Heart right ventricle (tissue), 16 donors: ENCODE data around the gene ZNF654. TPM values are rescaled to one million over a fixed set of nuclear protein-coding genes. Genes with fewer than 3 reads are reported as not detected.
"Not testable (repeated sequence)": the region's sequence is repeated elsewhere in the genome, so short reads cannot be mapped to it uniquely, and the experiment has no call there.

Experiments
- ATAC-seq, 8 donors: fragments of 200-7000 bp; cut with Tn5 transposase; one replicate each; pipeline ENCODE4 v1.9.1; 2020; ENCODE audit warnings: mild to moderate bottlenecking in 8 of 8, moderate library complexity in 8 of 8, moderate number of reproducible peaks in 1 of 8
- DNase-seq, 2 donors: peaks; one replicate each; pipeline ENCODE4 v3.0.0-alpha.2; 2020
- H3K27ac ChIP-seq, 10 donors: fragments of 200-600 bp; sonication (generic) in 2 of 10; one replicate each; pipeline versions ENCODE4 v1.5.0 to v1.8.0; 2020 to 2022; ENCODE audit warnings: mild to moderate bottlenecking in 3 of 10
- H3K27me3 ChIP-seq, 7 donors: fragments of 200-600 bp; one replicate each; pipeline ENCODE4 v1.8.0; 2021 to 2022; ENCODE audit warnings: mild to moderate bottlenecking in 2 of 7
- H3K36me3 ChIP-seq, 9 donors: fragments of 200-600 bp; sonication (generic) in 1 of 9; one replicate each; pipeline versions ENCODE4 v1.5.0 to v1.8.0; 2020 to 2022; ENCODE audit warnings: mild to moderate bottlenecking in 2 of 9
- H3K4me1 ChIP-seq, 9 donors: fragments of 200-600 bp; sonication (generic) in 1 of 9; one replicate each; pipeline versions ENCODE4 v1.5.0 to v1.8.0; 2020 to 2022; ENCODE audit warnings: mild to moderate bottlenecking in 4 of 9
- H3K4me3 ChIP-seq, 10 donors: fragments of 200-600 bp; sonication (generic) in 2 of 10; one replicate each; pipeline versions ENCODE4 v1.5.0 to v1.8.0; 2020 to 2022; ENCODE audit warnings: mild to moderate bottlenecking in 7 of 10, moderate library complexity in 2 of 10
- H3K9me3 ChIP-seq, 11 donors: fragments of 200-600 bp in 10 of 11; sonication (generic) in 2 of 11; one replicate each; pipeline versions ENCODE4 v1.5.0 to v1.8.0; 2013 to 2022; ENCODE audit warnings: mild to moderate bottlenecking in 2 of 11, control low read depth in 1 of 11, moderate library complexity in 1 of 11
- WGBS, 2 donors: extraction: QIAGEN DNeasy Blood & Tissue Kit; methylation state at CpG; one replicate each; pipeline ENCODE4 v1.1.7; 2013; ENCODE audit warnings: inconsistent platforms in 1 of 2; 5-methylcytosine and 5-hydroxymethylcytosine counted together
- intact Hi-C, 10 donors: fragments of 100-400 bp; cut with DNase I; formaldehyde crosslinking; loops; one replicate each; pipeline versions ENCODE4 v1.11.1 to v1.14.2; 2022
- long read RNA-seq, 3 donors: library from polyadenylated mRNA; unstranded; transcript quantifications; one replicate each; pipeline ENCODE4 v2.0.0, GENCODE V29; 2020 to 2021
- polyA plus RNA-seq, 2 donors: library from polyadenylated mRNA; stranded (reverse); fragments of 200-250 nt; gene quantifications; one replicate each; pipeline ENCODE4 v1.2.3, GENCODE V29; 2013
- total RNA-seq, 10 donors: library from RNA; stranded (reverse); fragmentation: NEBNext Ultra II Directional in 3 of 10; extraction: Animal tissue kit (Norgen Biotek cat#: 25700) in 3 of 10; gene quantifications; one replicate each; pipeline versions ENCODE4 v1.2.1 to v1.2.4, GENCODE V29; 2021 to 2023
- TF ChIP-seq, protein P1 (sequence below), 9 donors: fragments of 200-600 bp; sonication (generic) in 2 of 9; IDR thresholded peaks; one replicate each; pipeline versions ENCODE4 v1.5.0 to v1.8.0; 2021 to 2022; ENCODE audit warnings: antibody characterized with exemption in 9 of 9, mild to moderate bottlenecking in 5 of 9, moderate library complexity in 1 of 9
- donor health status: Arrhythmogenic right ventricular cardiomyopathy.
- donor health status: ischemic (EF 13 %, LVEDD 7.1; RV severe dilation, severe dysfunction).
- donor health status: healthy with polysubstance abuse.
- donor health status: DM: no; HTN: yes; CAD: no.
- donor health status: DM: no; HTN: no; CAD: no.
- donor health status: ischemic (EF 25% LVEDD 6.9; RV normal size, moderate dysfunction).
- donor health status: ischemic (EF 25% LVEDD 5.7; RV mildly dilated, moderate dysfunction).
- donor health status: healthy.
- donor health status: DM: yes; HTN: yes; CAD: no.
- donor health status: Ischemic cardiomyopathy.
- donor health status: ischemic (EF 35%, LVEDD 5.7; RV mildly dilated, moderate dysfunction).
- donor health status: nonischemic (EF 11% LVEDD 7.7; RV severe dilation, severe dysfunction).
- donor health status: DM: yes; HTN: yes; CAD: no.
- donor health status: PGD.
- donor health status: ischemic (EF 29% LVEDD 5.4; RV normal size, mild dysfunction).
- donor health status: nonischemic (EF 23%, LVEDD 6.1; RV moderate dilation, normal function).

The ZNF654 gene
- total RNA-seq = 10 to 100 TPM in 6 of 10 donors, 1 to 10 TPM in 4; 6.9 to 13.9 (median 10.9) TPM
- 1 to 10 TPM; 2.5 to 4.0 TPM for polyA plus RNA-seq
- long read RNA-seq, donor 1, full-length matches to known transcripts = 14 of 21 reads
- long read RNA-seq, donor 1, partial matches to known transcripts = 1 of 21 reads
- long read RNA-seq, donor 1, other reads (novel, unspliced or antisense) = 6 of 21 reads
- long read RNA-seq, donor 2, full-length matches to known transcripts = 23 of 28 reads
- long read RNA-seq, donor 2, partial matches to known transcripts = 1 of 28 reads
- long read RNA-seq, donor 2, other reads (novel, unspliced or antisense) = 4 of 28 reads
- long read RNA-seq, donor 3, full-length matches to known transcripts = 9 of 29 reads
- long read RNA-seq, donor 3, partial matches to known transcripts = 2 of 29 reads
- long read RNA-seq, donor 3, other reads (novel, unspliced or antisense) = 18 of 29 reads

DNA sequence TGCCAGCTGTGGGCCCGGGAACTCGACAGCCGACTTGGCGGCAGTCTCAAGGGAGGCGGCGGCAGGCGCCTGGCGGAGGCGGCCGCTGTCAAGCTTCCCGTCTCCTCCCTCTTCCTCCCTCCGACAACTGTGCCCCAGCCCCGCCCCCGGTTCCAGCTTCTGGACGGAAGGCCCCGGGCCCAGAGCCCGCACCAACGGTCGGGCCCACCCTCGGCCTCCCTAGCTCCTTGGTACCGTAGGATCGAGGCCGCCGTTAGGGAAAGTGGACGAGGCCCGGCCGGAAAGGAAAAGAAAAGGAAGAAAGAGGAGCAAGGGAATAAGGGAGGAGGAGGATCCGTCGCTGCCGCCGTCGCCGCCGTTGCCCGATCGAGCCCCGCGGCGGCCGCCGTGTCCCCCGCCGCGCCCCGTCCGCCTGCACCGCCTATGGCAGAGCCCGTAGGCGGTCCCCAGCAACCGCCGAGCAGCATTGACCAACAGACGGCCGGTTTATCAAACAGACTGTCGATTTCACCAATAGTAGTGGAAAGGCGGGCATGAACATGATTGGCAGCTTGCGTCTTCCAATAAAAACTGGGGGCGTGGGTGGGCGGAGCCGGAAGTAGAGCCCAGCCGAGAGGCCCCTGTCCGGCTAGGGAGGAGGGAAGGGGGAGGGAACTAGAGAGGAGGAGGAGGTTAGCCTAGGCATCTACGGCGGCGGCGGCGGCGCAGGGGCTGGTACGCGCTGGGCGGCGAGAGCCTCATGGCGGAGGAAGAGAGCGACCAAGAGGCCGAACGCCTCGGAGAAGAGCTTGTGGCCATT, at the start of gene ZNF654, which contains the start of gene CGGBP1:
Gene ZNF654 (plus strand): TSS at position 675 of the 799 bp plus-strand sequence. CDS start 65 bp downstream, at position 740.
Gene CGGBP1 (minus strand): TSS at position 425 of the 799 bp plus-strand sequence. CDS start 3,029 bp downstream, outside the sequence.
- Histone ChIP-seq H3K9me3 (no peaks in the 10 kb centered on the region), H3K4me1 (peaks cover 0 to 64% (median 49%) of the 10 kb centered on the region in 9 donors), H3K4me3 (peak within 1 kb of the TSS; percentile 70 to 98 (median 92)), H3K27ac (peak within 1 kb of the TSS; percentile 91 to 98 (median 98)), H3K27me3 (no peaks in the 10 kb centered on the region), H3K36me3 (peaks cover 0 to 37% (median 12%) of the 10 kb centered on the region in 9 donors)
- WGBS, 2 donors = 0% methylated on average over 71 to 76 of the region's 76 CpGs
- TF ChIP-seq, protein P1, sequence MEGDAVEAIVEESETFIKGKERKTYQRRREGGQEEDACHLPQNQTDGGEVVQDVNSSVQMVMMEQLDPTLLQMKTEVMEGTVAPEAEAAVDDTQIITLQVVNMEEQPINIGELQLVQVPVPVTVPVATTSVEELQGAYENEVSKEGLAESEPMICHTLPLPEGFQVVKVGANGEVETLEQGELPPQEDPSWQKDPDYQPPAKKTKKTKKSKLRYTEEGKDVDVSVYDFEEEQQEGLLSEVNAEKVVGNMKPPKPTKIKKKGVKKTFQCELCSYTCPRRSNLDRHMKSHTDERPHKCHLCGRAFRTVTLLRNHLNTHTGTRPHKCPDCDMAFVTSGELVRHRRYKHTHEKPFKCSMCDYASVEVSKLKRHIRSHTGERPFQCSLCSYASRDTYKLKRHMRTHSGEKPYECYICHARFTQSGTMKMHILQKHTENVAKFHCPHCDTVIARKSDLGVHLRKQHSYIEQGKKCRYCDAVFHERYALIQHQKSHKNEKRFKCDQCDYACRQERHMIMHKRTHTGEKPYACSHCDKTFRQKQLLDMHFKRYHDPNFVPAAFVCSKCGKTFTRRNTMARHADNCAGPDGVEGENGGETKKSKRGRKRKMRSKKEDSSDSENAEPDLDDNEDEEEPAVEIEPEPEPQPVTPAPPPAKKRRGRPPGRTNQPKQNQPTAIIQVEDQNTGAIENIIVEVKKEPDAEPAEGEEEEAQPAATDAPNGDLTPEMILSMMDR (IDR thresholded peaks at IDR 0.05) = peak in 1 of 9 donors; percentile 3
- DNase-seq (peak; percentile 96 to 99), ATAC-seq (peak; percentile 95 to 99 (median 98))
- intact Hi-C loops = loop anchor here in 6 of 10 donors (2.0 to 10.0 kb wide), 5 partner anchors 54 to 94 kb away; partner anchors contain the start of gene C3orf38 (in 2 of the 6)

DNA sequence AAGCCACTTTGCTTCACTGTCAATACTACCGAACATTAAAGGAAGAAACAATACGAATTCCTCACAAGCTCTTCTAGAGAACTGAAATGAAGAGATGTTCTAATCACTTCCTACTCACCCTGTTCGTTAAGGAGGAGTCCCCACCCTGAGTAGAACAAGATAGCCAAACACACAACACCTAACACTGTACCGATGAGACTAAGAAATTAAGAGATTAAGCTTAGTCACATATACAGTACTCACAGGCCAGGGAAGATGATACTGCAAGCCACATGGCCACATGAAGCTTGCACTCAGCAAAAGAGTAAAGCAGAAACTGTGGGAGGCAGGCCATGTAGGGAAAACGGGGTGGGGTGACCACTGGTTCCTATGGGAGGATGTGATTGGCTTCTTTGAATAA, 48.2 kb upstream of the ZNF654 start:
- intact Hi-C loops = no loop called here
- Histone ChIP-seq H3K27me3 (no peaks in the 10 kb centered on the region), H3K4me1 (no peaks in the 10 kb centered on the region), H3K36me3 (no peaks in the 10 kb centered on the region), H3K27ac (no peak overlapping the region), H3K4me3 (no peak overlapping the region), H3K9me3 (no peaks in the 10 kb centered on the region)
- TF ChIP-seq, protein P1 (IDR thresholded peaks at IDR 0.05) = no peak
- WGBS, 2 donors = 75 to 81% methylated on average over 5 of the region's 5 CpGs
- ATAC-seq (no peak), DNase-seq (no peak)

DNA sequence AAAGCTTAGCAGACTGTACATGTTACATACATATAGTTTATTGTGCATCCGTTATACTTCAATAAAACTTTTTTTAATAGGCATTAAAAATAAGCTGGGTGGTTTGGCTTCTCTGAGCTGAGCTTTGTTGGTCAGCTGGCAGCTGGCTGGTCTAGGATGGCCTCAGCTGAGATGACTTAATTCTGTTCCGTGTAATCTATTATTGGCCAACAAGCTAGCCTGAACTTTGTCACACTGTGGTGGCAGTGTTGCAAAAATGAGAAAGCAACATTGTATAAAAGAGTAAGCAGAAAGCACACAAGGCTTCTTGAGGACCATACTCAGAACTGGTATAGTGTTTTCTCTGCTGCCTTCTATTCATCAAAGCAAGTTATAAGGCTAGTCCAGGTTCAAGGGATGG, 45.5 kb upstream of the ZNF654 start:
- intact Hi-C loops = no loop called here
- Histone ChIP-seq H3K27ac (no peak overlapping the region), H3K27me3 (no peaks in the 10 kb centered on the region), H3K4me3 (no peak overlapping the region), H3K36me3 (no peaks in the 10 kb centered on the region), H3K9me3 (no peaks in the 10 kb centered on the region), H3K4me1 (no peaks in the 10 kb centered on the region)
- 42 to 71% methylated on average over 2 of the region's 2 CpGs for WGBS, 2 donors
- no peak for DNase-seq
- TF ChIP-seq, protein P1 (IDR thresholded peaks at IDR 0.05) = no peak
- ATAC-seq = peak in 1 of 8 donors; percentile 53

DNA sequence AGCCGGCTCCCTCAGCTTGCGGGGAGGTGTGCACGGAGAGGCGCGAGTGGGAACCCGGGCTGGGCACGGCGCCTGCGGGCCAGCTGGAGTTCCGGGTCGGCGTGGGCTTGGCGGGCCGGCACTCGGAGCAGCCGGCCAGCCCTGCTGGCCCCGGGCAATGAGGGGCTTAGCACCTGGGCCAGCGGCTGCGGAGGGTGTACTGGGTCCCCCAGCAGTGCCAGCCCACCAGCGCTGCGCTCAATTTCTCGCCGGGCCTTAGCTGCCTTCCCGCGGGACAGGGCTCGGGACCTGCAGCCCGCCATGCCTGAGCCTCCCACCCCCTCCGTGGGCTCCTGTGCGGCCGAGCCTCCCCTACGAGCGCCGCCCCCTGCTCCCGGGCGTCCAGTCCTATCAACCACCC, 43.4 kb upstream of the ZNF654 start:
- DNase-seq, H3K9me3 ChIP-seq, H3K4me3 ChIP-seq, H3K4me1 ChIP-seq, intact Hi-C loops, ATAC-seq, H3K27me3 ChIP-seq, H3K27ac ChIP-seq, H3K36me3 ChIP-seq: not testable (repeated sequence)
- 97% methylated on average over 30 to 35 of the region's 35 CpGs for WGBS, 2 donors
